Measurements from ENCODE around the gene TMCC2. TPM values are rescaled to one million over a fixed set of nuclear protein-coding genes. Genes with fewer than 3 reads are reported as not detected.

Gene TMCC2
- polyA plus RNA-seq, 1 donor = 11.8 TPM

DNA sequence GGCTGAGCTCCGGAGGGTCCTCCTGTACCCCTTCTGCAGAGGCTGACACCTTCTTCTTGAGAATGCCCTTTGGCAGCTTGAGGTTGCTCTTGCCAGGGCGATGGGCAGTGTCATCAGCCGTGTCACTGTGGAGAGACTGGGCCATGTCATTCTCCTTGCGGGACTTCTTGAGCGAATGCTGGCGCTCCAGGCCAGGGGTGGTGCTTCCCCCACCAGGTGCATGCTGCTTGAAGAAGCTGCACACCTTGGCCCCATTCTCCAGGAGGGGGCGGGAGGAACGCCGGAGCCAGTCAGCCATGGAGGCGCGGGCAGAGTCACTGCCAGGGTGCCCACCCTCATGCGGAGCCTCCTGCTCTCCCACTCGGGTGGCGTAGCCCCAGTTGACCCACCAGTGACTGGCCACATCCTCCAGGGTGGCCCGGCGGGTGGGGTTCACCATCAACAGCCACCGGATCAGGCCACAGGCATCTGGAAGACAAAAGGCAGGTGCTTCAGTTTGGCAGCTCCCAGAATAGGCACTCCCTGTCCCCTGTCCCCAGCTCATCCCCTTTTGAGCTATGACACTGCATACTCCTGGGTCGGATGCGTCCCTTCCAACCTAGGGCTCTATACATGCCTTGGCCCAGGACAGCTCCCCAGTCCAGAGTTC lies 76.4 kb downstream of the TMCC2 start:
- DNase-seq = no peak

DNA sequence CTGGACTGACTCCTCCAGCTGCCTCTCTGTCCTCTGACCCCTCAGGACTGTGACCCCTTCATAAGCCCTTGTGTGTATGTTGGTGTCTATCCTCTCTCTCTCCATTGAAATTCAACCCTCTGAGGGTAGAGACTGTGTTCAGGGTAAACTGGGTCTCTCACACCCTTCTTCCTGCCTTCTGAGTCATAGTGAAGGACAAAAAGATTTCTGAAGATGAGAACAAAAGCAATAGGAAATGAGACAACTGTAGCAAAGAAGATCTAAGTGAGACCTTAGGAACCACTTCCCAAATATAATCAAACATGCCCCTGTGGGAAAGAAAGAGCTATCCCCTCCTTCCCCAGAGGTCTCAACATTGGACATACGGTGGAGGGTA lies 76.9 kb downstream of the TMCC2 start:
- no peak for DNase-seq

DNA sequence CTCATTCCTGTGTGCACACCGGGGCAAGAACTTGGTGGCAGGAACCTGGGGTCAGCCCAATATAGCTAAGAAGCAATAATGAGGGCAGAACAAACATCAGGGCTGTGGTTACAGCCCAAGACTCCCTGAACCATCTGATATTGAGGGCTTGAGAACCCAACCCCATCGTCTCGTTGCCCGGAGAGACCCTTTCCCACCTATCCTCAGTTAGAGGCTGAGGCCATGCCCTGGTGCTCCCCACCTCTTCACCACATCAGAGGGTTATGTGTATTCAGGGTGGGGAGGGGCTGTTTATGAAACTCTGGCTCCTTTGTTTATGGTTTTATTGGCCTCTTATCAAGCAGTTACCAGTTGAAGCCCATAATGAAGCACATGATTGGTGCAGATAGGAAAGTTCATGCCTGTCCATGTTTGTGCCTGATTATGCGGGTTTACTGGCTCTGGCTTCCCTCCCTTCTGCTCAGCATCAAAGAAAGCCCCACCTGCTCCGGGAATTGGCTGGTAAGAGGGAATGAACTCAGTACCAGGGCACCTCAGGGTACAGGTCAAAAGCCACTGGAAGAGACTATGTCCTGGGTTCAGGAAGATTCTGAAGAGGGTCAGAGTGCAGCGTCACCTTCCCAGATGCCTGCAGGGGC lies 79.3 kb downstream of the TMCC2 start:
- no peak for DNase-seq

DNA sequence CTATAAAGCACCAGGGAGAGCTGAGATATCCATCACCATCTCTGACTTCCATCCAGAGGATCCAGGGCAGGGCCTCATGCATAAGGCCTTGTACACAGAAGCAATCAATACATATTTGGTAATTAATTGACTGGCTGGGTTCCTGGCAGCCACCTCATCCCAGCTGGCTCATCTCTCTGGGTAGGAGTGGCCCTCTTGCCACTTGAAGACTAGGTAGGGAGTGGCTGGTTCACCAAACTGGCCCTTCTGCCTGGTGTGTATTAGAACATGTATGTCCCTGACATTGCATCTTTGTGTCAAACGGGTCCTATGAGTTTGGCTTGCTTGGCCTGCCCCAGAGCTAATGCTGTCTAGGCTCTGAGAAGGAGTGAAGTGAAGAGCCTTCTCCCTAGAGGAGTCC lies 82.0 kb downstream of the TMCC2 start:
- no peak for DNase-seq

DNA sequence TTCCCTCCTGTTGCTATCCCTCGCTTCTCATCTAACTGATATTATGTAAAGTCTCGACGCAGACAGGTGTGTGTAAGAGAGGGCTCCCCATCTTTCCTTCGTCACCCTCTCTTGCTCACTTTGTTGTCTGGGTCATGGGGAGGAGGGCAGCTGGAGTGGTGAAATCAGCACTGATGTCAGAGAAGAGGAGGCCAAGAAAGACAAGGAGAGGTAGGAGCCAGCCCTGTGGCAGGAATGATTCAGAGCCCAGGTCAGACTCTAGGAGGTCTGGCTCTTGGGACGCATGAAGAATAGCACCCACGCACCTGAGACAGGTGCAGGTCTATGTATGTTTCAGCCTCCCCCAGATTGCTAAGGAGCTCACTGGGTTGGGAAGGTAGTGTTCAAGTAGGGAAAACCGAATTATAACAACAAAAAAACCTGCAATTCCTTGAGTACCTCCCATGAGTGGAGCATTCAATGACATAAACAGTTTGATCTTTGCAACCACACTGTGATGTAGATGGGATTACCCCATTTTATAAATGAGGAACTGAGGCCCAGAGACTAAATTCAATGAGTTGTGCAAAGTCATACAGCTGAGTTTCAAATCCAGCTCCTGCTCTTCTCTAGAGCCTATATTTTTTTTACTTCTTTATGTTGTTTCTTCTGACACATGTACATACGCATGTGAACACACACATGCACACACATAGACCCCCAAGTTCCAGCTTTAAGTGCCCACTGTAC lies 83.4 kb downstream of the TMCC2 start:
- no peak for DNase-seq

DNA sequence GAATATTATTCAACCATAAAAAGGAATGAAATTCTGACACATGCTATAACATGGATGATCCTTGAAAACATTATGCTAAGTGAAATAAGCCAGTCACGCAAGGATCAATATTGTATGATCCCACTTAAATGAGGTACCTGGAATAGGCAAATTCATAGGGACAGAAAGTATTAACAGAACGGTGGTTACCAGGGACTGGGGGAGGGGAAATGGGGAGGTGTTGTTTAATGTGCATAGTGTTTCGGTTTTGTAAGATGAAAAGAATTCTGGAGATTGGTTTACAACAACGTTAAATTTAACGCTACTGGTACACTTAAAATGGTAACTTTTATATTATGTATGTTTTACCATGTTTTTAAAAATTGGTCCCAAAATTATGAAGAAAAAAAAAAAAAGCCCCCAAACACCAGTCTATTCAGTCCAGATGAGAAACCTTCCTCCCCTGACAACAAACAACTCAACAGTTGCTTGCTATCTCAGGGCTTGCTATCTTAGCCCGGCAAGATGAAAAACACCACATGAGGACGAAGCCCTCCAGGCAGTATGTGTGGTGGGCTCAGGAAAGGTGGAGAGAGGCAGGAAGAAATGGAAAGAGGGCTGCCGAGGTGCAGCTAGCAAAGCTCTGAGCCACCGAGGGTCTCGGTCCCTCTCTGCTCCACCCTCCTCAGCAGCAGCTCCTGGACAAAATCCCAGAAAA lies 85.3 kb downstream of the TMCC2 start:
- DNase-seq = no peak

DNA sequence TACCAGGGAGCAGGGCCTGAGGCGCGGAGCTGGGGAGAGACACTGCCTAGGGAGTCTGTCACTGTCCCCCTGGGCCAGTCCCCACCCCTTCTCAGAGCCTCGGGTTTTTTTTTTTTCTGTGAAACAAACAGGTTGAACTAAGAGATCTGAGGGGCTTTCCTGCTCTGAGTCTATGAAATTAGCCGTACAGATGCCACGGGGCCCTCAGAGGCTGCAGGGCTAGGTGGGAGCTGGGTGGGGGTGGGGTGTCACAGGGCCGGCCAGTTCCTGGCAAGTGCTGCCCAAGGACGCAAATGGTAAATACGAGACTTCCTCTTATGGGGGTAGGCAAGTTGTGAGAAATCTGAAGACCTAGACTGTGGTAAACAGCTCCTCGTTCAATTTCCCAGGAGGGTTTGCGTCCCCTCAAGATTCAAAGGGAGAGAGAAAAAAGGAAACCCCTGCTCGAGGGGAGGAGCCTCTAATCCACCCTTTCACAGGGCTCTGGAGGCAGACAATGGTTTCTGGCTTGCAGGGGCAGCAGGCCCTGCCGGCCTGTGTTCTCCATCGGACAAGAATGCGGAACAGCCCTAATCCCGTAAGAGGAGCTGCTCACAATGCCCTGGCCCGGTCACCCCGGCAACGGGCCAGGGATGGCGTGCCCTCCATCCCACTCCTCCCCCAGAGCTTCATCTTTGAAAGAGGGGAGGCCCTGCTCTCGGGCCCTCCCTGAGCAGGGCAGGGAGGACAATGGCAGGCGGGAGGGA lies 86.0 kb downstream of the TMCC2 start:
- peak; percentile 50 for DNase-seq

DNA sequence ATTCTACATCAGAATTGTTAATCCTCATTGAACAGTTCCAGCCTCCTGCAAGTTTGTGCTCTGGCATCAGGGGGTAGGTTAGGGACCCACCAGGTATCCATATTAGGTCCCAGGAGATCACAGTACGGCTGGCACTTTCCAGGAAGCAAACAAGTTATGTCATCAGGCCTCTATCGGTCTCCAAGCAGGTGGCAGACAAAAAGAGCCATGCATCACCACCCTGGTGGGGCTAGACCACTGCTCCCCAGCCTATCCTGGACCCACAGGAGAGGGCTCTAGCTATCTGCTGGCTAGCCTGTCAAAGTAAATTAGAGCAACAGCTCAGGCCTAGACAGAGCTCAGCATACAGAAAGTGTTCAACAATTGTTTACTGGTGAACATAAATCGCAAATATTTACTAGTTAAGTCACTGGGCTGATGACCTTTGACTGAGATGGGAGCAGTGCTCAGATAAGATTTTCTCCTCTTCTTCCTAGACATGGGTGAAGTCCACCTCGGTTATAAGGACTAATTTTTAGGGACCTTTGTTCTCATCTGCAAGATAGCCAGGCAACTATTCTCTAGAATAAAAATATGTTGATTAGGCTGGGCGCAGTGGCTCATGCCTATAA lies 87.4 kb downstream of the TMCC2 start:
- DNase-seq = no peak

DNA sequence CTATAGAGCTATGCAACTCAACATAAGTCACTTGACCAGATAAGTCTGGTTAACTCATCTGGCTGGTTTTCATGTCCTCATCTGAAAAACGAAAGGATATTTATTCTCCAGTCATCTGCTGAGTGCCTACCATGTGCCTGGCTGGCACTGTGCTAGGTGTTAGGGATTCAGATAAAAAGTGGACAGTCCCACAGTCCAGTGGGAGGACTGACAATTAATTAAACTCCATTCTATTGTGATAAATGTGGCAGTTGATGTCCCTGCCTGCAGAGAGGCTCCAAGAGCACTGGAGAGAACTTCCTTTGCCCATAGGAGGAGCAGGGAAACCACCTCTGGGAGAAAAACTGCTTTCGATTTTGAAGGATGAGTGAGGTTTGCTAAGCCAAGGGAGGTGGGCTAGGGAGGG lies 88.4 kb downstream of the TMCC2 start:
- DNase-seq = no peak

DNA sequence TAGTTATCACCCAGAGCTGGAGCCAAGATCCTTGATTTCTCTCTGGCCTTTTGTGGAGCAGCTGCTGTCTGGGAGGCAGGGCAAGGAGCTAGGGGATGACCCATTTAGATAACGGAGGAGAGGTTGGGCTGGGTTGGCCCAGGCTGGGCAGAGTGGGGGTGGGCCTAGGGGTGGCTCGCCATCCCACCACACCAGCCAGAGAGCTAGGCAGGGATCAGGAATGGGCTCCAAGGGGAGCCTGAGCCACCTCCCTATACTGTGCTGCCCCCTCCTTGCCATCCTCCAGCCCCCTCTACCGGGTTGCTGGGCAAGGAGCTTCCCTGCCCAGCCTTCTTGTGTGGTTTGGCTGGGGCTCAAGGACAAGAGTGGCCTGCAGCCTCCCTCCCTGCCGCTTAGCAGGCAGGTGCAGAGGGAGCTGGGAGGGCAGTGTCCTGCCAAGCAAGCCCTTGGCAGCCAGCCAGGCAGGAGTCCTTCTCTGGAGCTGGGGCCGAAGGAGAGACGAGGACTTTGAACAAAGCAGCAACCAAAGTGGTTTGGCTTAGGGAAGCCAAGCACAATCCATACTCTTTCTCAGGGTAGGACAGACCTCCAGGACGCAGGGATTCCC lies 89.7 kb downstream of the TMCC2 start:
- DNase-seq = no peak

DNA sequence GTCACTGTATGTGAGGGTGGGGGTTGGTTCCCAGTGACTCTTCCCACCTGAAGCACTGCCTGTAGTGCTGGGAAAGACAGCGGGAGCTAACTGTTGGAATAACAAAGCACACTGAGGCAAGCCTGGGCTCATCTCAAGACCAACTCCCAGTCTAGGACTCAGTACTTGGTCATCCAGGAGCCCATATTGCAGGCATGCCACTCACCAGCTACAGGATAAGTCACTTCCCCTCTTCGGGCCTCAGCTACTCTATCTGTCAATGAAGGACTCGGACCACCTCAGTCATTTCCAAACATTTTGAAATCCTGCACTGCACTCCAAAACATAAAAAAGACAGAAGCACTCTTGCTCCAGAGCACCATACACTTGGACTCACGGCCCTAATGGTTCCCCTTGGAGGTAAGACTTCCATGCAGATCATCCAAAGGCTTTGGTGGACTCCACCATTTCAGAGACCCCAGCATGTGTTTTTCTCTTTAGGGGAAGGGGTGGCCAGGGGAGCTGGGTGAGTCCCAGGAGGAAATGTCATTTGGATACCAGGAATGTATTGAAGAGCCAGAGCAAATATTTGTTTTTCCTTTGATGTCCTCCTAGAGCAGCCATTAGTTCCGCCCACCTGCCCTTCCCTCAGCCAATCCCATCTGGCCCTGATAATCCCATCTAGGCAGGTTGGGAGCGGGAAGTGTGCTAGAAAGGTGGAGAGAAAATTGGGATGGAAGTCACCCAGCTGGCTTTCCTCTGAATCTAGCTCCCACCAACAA lies 90.7 kb downstream of the TMCC2 start:
- no peak for DNase-seq

DNA sequence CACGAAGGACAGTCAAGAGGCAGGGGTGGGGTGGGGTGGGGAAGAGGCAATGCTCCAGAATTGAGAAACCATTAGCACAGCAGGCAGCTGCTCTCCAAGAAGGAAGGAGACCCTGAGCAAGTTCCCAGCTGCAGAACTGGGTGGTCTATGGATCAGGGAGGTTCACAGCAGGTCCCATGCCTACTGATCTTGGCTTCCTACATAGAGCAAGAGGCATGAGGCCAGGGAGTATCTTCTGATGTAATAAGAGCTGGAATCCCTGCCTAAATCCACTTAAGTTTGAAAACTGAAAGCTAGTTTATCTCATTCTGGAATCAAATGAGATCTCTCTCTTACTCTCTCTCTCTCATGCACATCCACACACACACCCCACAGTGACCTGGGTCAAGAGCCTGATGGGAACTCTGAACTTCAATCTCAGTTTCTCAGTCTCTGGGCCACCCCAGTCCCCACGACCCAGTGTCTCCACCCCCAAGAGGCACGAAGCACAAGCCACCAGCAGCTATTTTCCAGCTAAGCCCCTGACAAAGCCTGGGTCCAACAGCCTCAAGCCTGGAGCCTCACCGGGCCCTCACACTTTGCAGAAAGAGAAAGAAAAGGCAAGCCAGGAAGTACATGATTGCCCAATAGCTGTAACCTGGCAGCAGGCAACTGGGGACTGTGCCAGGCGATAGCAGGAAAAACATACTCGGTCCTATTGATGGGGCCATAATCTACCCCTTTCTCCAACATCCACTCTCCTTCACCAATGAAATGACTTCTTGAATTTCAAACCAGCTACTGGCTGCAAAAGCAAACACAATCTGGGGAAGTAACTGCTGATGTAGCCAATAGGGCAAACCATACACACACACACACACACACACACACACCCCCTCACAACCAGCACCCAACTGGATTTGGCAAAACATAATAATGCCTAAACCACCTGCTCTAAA lies 91.6 kb downstream of the TMCC2 start:
- DNase-seq = no peak

DNA sequence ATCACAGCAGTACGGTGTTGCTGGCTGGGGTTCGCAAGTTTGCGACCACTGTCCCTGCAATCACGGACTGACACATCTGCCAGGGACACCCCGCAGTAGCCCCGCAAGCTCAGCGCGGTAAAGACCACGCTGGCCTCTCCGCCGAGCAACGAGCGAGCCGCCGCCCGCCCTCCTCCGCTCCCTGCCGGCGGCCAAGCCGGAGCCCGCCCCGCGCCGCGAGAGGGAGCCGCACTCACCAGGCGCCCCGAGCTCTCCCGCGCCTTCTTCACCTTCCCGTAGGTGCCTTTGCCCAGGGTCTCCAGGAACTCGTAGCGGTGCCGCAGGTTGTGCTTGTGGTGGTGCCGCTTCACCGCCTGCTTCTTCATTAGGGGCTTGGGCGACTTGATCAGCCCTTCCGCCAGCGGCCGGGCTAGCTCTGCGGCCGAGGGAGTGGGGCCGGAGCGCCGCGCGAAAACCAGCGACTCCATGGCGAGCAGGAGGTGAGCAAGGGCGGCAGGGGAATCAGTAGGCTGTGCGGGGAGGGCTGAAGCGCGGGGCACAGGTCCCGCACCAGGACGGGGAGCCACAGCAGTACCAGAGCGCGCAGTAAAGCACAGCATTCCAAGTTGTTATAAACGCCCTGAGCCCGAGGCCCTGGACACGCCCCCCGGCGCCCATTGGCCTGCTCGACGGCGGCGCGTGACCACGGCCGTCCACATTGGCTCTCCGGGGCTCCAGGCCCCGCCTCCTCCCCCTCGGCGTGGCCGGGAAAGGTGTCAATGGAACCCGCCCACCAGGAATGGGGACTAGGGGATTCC lies 93.6 kb downstream of the TMCC2 start, which contains the start of gene NUAK2:
Gene NUAK2, minus strand, starts transcription at position 584 of the 797 bp plus-strand sequence. Its CDS starts 117 bp downstream, at position 467.
- DNase-seq = peak; percentile 72

DNA sequence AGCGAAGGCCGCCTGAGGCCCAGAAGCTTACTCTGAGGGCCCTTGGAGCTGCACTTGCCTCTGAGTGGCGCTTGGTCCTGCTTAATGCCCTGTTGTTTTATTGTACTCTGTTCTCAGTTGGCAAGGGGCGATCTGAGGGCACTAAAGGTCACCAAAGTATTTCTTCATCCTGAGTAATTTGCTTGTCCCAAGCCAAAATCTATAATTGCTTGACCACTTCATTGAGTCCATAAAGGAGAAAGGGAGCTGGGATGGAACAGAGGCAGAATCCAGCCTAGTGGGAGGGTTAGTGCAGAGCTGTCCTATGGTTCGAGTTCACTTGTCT lies 94.2 kb downstream of the TMCC2 start:
- DNase-seq = no peak
